ENCODE data around the gene SMIM33. TPM values are rescaled to one million over a fixed set of nuclear protein-coding genes. Genes with fewer than 3 reads are reported as not detected.

The SMIM33 gene
- total and polyA plus RNA-seq, 2 donors (not counting 1 experiment from before 2014, with no cell fraction given), result not detected

GRCh38 chr5:139494256-139494655, 23.5 kb downstream of the SMIM33 start:
- no peak for TF ChIP-seq CTCF (conservative IDR thresholded peaks at IDR 0.05 in 1 of 2, IDR thresholded peaks at IDR 0.05 in 1 of 2; ENCODE audit: low read depth in 1 of 2, low read length in 2 of 2)
- no peak for TF ChIP-seq EZH2 (IDR thresholded peaks at IDR 0.05; ENCODE audit: low read length, missing control alignments)
- H3K4me3 ChIP-seq (replicated peaks in 1 of 4; ENCODE audit: control extremely low read depth in 1 of 4, insufficient read depth in 1 of 4, low read depth in 3 of 4, low read length in 4 of 4), result no peak overlapping the region
- H3K27ac ChIP-seq (ENCODE audit: insufficient read depth, low read length), result no peak overlapping the region
- H3K4me1 ChIP-seq (ENCODE audit: control insufficient read depth, extremely low read depth, insufficient read depth, low read length), result peaks cover 25% of the 10 kb centered on the region
- peak in 1 of 2 donors; percentile 21 for DNase-seq (ENCODE audit: low read depth in 2 of 2)
- no peaks in the 10 kb centered on the region for H4K20me1 ChIP-seq (ENCODE audit: control insufficient read depth, extremely low read depth, insufficient read depth, low read length)
- H3K27me3 ChIP-seq (ENCODE audit: control insufficient read depth, insufficient read depth, low read length), result no peaks in the 10 kb centered on the region
- no peak overlapping the region for H3K9ac ChIP-seq (ENCODE audit: insufficient read depth, low read length)
- no peaks in the 10 kb centered on the region for H3K79me2 ChIP-seq (ENCODE audit: control insufficient read depth, insufficient read depth, low read length)
- H3K9me3 ChIP-seq (ENCODE audit: control insufficient read depth, insufficient read depth, low read depth, low read length), result no peaks in the 10 kb centered on the region
- H3K36me3 ChIP-seq (ENCODE audit: control insufficient read depth, insufficient read depth, low read length), result no peaks in the 10 kb centered on the region
- no peak overlapping the region for H3K4me2 ChIP-seq (ENCODE audit: extremely low read depth, insufficient read depth, low read length)
- no peak overlapping the region for H2AFZ ChIP-seq (ENCODE audit: low read length)

- DNase-seq (ENCODE audit: low read depth in 2 of 2), result peak in 1 of 2 donors; percentile 61
- Histone ChIP-seq H3K4me1 (ENCODE audit: control insufficient read depth, extremely low read depth, insufficient read depth, low read length) (peaks cover 25% of the 10 kb centered on the region), H2AFZ (ENCODE audit: low read length) (no peak overlapping the region), H3K79me2 (ENCODE audit: control insufficient read depth, insufficient read depth, low read length) (no peaks in the 10 kb centered on the region), H3K4me2 (ENCODE audit: extremely low read depth, insufficient read depth, low read length) (no peak overlapping the region), H3K4me3 (replicated peaks in 1 of 4; ENCODE audit: control extremely low read depth in 1 of 4, insufficient read depth in 1 of 4, low read depth in 3 of 4, low read length in 4 of 4) (no peak overlapping the region), H3K36me3 (ENCODE audit: control insufficient read depth, insufficient read depth, low read length) (no peaks in the 10 kb centered on the region), H3K9ac (ENCODE audit: insufficient read depth, low read length) (no peak overlapping the region), H3K27ac (ENCODE audit: insufficient read depth, low read length) (no peak overlapping the region), H3K27me3 (ENCODE audit: control insufficient read depth, insufficient read depth, low read length) (no peaks in the 10 kb centered on the region), H4K20me1 (ENCODE audit: control insufficient read depth, extremely low read depth, insufficient read depth, low read length) (no peaks in the 10 kb centered on the region), H3K9me3 (ENCODE audit: control insufficient read depth, insufficient read depth, low read depth, low read length) (no peaks in the 10 kb centered on the region)
- TF ChIP-seq EZH2 (IDR thresholded peaks at IDR 0.05; ENCODE audit: low read length, missing control alignments), result no peak
- TF ChIP-seq CTCF (conservative IDR thresholded peaks at IDR 0.05 in 1 of 2, IDR thresholded peaks at IDR 0.05 in 1 of 2; ENCODE audit: low read depth in 1 of 2, low read length in 2 of 2), result no peak
These were observed 24.0 kb downstream of the SMIM33 start for GRCh38 chr5:139494832-139495231.

- no peak overlapping the region for H3K4me3 ChIP-seq (replicated peaks in 1 of 4; ENCODE audit: control extremely low read depth in 1 of 4, insufficient read depth in 1 of 4, low read depth in 3 of 4, low read length in 4 of 4)
- H2AFZ ChIP-seq (ENCODE audit: low read length), result peak overlapping the region; percentile 30
- H3K9me3 ChIP-seq (ENCODE audit: control insufficient read depth, insufficient read depth, low read depth, low read length), result no peaks in the 10 kb centered on the region
- peak overlapping the region; percentile 57 for H3K27ac ChIP-seq (ENCODE audit: insufficient read depth, low read length)
- DNase-seq (ENCODE audit: low read depth in 2 of 2), result peak; percentile 50 to 65
- no peaks in the 10 kb centered on the region for H3K79me2 ChIP-seq (ENCODE audit: control insufficient read depth, insufficient read depth, low read length)
- H3K4me1 ChIP-seq (ENCODE audit: control insufficient read depth, extremely low read depth, insufficient read depth, low read length), result peaks cover 25% of the 10 kb centered on the region
- peak overlapping the region; percentile 51 for H3K4me2 ChIP-seq (ENCODE audit: extremely low read depth, insufficient read depth, low read length)
- H3K27me3 ChIP-seq (ENCODE audit: control insufficient read depth, insufficient read depth, low read length), result no peaks in the 10 kb centered on the region
- H3K36me3 ChIP-seq (ENCODE audit: control insufficient read depth, insufficient read depth, low read length), result no peaks in the 10 kb centered on the region
- no peak overlapping the region for H3K9ac ChIP-seq (ENCODE audit: insufficient read depth, low read length)
- H4K20me1 ChIP-seq (ENCODE audit: control insufficient read depth, extremely low read depth, insufficient read depth, low read length), result no peaks in the 10 kb centered on the region
- TF ChIP-seq EZH2 (IDR thresholded peaks at IDR 0.05; ENCODE audit: low read length, missing control alignments) (no peak), CTCF (conservative IDR thresholded peaks at IDR 0.05 in 1 of 2, IDR thresholded peaks at IDR 0.05 in 1 of 2; ENCODE audit: low read depth in 1 of 2, low read length in 2 of 2) (no peak)
These were observed 25.0 kb downstream of the SMIM33 start for GRCh38 chr5:139495638-139496435.

Data from fibroblast of lung (primary cell).